Tibial artery (tissue), 4 donors: ENCODE results near the gene CNEP1R1.

Experiments used
- DNase-seq, 2 donors: peaks; one replicate each; pipeline ENCODE4 v3.0.0-alpha.2; 2019
- H3K27ac ChIP-seq, 2 donors: fragments of 200-600 bp; sonication (generic) in 1 of 2; 1 replicate in 1 of 2; 2 replicates in 1 of 2; pipeline ENCODE4 v1.5.1; 2018 to 2019; ENCODE audit warnings: mild to moderate bottlenecking in 1 of 2
- H3K27me3 ChIP-seq, 2 donors: fragments of 200-600 bp; sonication (generic) in 1 of 2; one replicate each; pipeline versions ENCODE4 v1.5.1 to v1.6.0; 2016 to 2019
- H3K36me3 ChIP-seq, 3 donors: fragments of 200-600 bp; sonication (generic) in 2 of 3; one replicate each; pipeline ENCODE4 v1.5.1; 2016 to 2019; ENCODE audit warnings: mild to moderate bottlenecking in 2 of 3
- H3K4me1 ChIP-seq, 4 donors: fragments of 200-600 bp; sonication (generic) in 2 of 4; 1 replicate in 3 of 4; 2 replicates in 1 of 4; pipeline ENCODE4 v1.5.1; 2016 to 2019
- H3K4me3 ChIP-seq, 2 donors: fragments of 200-600 bp; sonication (generic) in 1 of 2; 1 replicate in 1 of 2; 2 replicates in 1 of 2; pipeline ENCODE4 v1.5.1; 2018 to 2019; ENCODE audit warnings: mild to moderate bottlenecking in 2 of 2
- H3K9me3 ChIP-seq, 3 donors: fragments of 200-600 bp; sonication (generic) in 1 of 3; one replicate each; pipeline ENCODE4 v1.5.1; 2016 to 2019
- intact Hi-C: fragments of 100-400 bp; cut with DNase I; formaldehyde crosslinking; loops from one replicate; pipeline ENCODE4 v1.15.0; 2023; ENCODE audit warnings: low total_unique reads
- TF ChIP-seq, protein P1 (sequence below), 2 experiments: fragments of 200-600 bp in 1 of 2; fragments of 450-650 bp in 1 of 2; IDR thresholded peaks; one replicate each; pipeline ENCODE4 v1.5.1; 2017 to 2019; ENCODE audit warnings: antibody characterized with exemption in 2 of 2, mild to moderate bottlenecking in 1 of 2, moderate library complexity in 1 of 2

CNEP1R1 gene

GRCh38 chr16:50040018-50040417 lies 15.0 kb downstream of the CNEP1R1 start:
- intact Hi-C loops: no loop called here
- H3K4me3 ChIP-seq: no peak overlapping the region
- TF ChIP-seq, protein P1, sequence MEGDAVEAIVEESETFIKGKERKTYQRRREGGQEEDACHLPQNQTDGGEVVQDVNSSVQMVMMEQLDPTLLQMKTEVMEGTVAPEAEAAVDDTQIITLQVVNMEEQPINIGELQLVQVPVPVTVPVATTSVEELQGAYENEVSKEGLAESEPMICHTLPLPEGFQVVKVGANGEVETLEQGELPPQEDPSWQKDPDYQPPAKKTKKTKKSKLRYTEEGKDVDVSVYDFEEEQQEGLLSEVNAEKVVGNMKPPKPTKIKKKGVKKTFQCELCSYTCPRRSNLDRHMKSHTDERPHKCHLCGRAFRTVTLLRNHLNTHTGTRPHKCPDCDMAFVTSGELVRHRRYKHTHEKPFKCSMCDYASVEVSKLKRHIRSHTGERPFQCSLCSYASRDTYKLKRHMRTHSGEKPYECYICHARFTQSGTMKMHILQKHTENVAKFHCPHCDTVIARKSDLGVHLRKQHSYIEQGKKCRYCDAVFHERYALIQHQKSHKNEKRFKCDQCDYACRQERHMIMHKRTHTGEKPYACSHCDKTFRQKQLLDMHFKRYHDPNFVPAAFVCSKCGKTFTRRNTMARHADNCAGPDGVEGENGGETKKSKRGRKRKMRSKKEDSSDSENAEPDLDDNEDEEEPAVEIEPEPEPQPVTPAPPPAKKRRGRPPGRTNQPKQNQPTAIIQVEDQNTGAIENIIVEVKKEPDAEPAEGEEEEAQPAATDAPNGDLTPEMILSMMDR (IDR thresholded peaks at IDR 0.05): no peak
- DNase-seq: no peak
- peaks cover 0 to 4% of the 10 kb centered on the region in 2 donors for H3K27me3 ChIP-seq
- H3K9me3 ChIP-seq: no peaks in the 10 kb centered on the region
- no peak overlapping the region for H3K27ac ChIP-seq
- no peaks in the 10 kb centered on the region for H3K4me1 ChIP-seq
- peaks cover 10 to 30% (median 14%) of the 10 kb centered on the region in 3 donors for H3K36me3 ChIP-seq

DNA sequence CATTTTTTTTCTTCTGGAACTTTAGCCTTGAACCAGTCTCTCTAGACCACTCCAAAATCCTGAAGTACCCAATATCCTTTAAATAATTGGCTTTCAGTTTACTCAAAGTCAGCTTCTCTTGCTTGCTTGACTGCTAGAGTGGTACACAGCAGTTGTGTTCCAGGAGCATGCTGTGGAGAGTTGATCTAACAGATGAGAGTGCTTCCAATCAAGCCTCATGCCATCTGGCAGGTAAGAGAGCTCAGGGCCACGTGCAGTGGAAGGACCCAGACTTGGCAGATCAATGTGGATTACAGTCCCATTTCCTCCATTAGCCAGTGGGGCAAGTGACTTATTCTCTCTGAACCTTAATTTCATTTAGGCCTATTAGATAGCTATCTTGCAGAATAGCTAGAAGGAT lies 15.7 kb downstream of the CNEP1R1 start:
- H3K9me3 ChIP-seq: no peaks in the 10 kb centered on the region
- H3K27ac ChIP-seq: no peak overlapping the region
- H3K27me3 ChIP-seq: peaks cover 0 to 4% of the 10 kb centered on the region in 2 donors
- H3K4me1 ChIP-seq: no peaks in the 10 kb centered on the region
- intact Hi-C loops: no loop called here
- TF ChIP-seq, protein P1 (IDR thresholded peaks at IDR 0.05): no peak
- no peak for DNase-seq
- H3K36me3 ChIP-seq: peaks cover 5 to 23% (median 11%) of the 10 kb centered on the region in 3 donors
- no peak overlapping the region for H3K4me3 ChIP-seq

- Histone ChIP-seq H3K4me1 (no peaks in the 10 kb centered on the region), H3K4me3 (no peak overlapping the region), H3K9me3 (no peaks in the 10 kb centered on the region), H3K27ac (no peak overlapping the region), H3K36me3 (no peaks in the 10 kb centered on the region), H3K27me3 (peaks cover 0 to 4% of the 10 kb centered on the region in 2 donors)
- intact Hi-C loops: no loop called here
- no peak for DNase-seq
- TF ChIP-seq, protein P1 (IDR thresholded peaks at IDR 0.05): no peak
Observed at GRCh38 chr16:50043358-50043757, 18.3 kb downstream of the CNEP1R1 start.

DNA sequence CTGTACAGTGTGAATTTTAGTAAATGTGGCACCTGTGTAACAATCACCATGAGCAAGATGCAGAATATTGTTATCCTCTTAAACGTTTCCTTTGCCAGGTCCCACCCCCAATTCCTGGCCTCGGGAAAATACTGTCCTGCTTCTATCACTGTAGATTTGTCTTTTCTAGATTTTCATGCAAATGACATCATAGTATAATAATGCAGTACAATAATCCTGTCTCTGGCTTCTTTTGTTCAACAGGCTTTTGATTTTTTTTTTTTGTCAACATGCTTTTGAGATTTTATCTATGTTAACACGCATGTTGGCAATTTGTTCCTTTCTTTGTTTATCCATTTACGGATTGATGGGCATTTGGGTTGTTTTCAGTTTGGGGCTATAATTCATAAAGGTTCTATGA lies 20.4 kb downstream of the CNEP1R1 start:
- TF ChIP-seq, protein P1 (IDR thresholded peaks at IDR 0.05): no peak
- Histone ChIP-seq H3K4me3 (no peak overlapping the region), H3K4me1 (no peaks in the 10 kb centered on the region), H3K27me3 (peaks cover 0 to 6% of the 10 kb centered on the region in 2 donors), H3K36me3 (no peaks in the 10 kb centered on the region), H3K9me3 (no peaks in the 10 kb centered on the region), H3K27ac (no peak overlapping the region)
- no peak for DNase-seq
- intact Hi-C loops: loop anchor here (5.0 kb wide), 1 partner anchor 1057 kb away; no protein-coding TSS in a partner anchor

DNA sequence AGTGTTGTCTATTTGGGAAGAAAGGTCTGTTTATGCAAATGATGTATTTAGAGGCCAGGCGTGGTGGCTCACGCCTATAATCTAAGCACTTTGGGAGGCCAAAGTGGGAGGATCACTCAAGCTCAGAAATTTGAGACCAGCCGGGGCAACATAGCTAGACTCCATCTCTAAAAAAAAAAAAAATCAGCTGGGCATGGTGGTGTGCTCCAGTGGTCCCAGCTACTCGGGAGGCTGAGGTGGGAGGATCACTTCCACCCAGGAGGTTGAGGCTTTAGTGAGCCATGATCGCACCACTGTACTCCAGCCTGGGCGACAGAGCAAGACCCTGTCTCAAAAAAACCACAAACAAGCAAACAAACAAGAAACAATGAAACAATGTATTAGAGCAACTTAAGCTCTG lies 21.8 kb downstream of the CNEP1R1 start:
- TF ChIP-seq, protein P1 (IDR thresholded peaks at IDR 0.05): no peak
- Histone ChIP-seq H3K27ac (no peak overlapping the region), H3K9me3 (no peaks in the 10 kb centered on the region), H3K4me3 (no peak overlapping the region), H3K36me3 (no peaks in the 10 kb centered on the region), H3K27me3 (peaks cover 0 to 7% of the 10 kb centered on the region in 2 donors), H3K4me1 (no peaks in the 10 kb centered on the region)
- DNase-seq: no peak
- intact Hi-C loops: loop anchor here (5.0 kb wide), 1 partner anchor 1055 kb away; no protein-coding TSS in a partner anchor

DNA sequence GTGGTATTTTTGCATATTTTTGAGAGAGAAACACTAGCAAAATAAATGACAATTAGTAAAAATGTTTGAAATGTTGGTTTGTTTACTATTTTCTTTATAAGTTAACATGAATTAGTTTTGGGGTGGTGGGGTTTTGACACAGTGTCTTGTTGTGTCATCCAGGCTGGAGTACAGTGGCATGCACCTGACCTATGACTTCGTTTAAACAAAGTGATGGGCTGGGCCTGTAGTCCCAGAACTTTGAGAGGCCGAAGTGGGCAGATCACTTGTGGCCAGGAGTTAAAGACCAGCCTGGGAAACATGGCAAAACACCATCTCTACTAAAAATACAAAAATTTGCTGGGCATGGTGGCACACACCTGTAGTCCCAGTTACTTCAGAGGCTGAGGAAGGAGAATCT lies 22.8 kb downstream of the CNEP1R1 start:
- no peak overlapping the region for H3K27ac ChIP-seq
- intact Hi-C loops: loop anchor here (5.0 kb wide), 1 partner anchor 1054 kb away; no protein-coding TSS in a partner anchor
- TF ChIP-seq, protein P1 (IDR thresholded peaks at IDR 0.05): no peak

More for the DNA sequence above, 22.8 kb downstream of the CNEP1R1 start:
- no peaks in the 10 kb centered on the region for H3K36me3 ChIP-seq
- no peak for DNase-seq
- H3K4me1 ChIP-seq: no peaks in the 10 kb centered on the region
- H3K9me3 ChIP-seq: no peaks in the 10 kb centered on the region
- H3K4me3 ChIP-seq: no peak overlapping the region
- peaks cover 0 to 7% of the 10 kb centered on the region in 2 donors for H3K27me3 ChIP-seq
